Adrenal gland (tissue), 12 donors: Measurements from ENCODE around the gene ATF7. TPM values are rescaled to one million over a fixed set of nuclear protein-coding genes. Genes with fewer than 3 reads are reported as not detected.
A peak's percentile ranks its signal among the peaks of the same experiment; 100 is the strongest.

ENCODE experiments used
- DNase-seq, 7 donors: peaks; one replicate each; pipeline ENCODE4 v3.0.0-alpha.2; 2019 to 2020
- H3K27ac ChIP-seq, 5 donors: fragments of 200-600 bp; sonication (generic) in 4 of 5; 1 replicate in 3 of 5; 2 replicates in 2 of 5; pipeline versions ENCODE4 v1.5.1 to v1.8.0; 2016 to 2020; ENCODE audit warnings: mild to moderate bottlenecking in 1 of 5
- H3K27me3 ChIP-seq: fragments of 200-600 bp; 2 replicates; pipeline ENCODE4 v1.8.0; 2021
- H3K36me3 ChIP-seq, 2 donors: fragments of 200-600 bp; replicated peaks in 1 of 2; 1 replicate in 1 of 2; 2 replicates in 1 of 2; pipeline versions ENCODE4 v1.5.1 to v1.8.0; 2018 to 2022
- H3K4me1 ChIP-seq, 2 donors: fragments of 200-600 bp; replicated peaks in 1 of 2; 1 replicate in 1 of 2; 2 replicates in 1 of 2; pipeline versions ENCODE4 v1.5.1 to v1.8.0; 2018 to 2021
- H3K4me3 ChIP-seq, 4 donors: fragments of 200-600 bp; sonication (generic) in 3 of 4; one replicate each; pipeline ENCODE4 v1.5.1; 2016 to 2018
- H3K9me3 ChIP-seq, 3 donors: fragments of 200-600 bp; sonication (generic) in 1 of 3; replicated peaks in 1 of 3; 1 replicate in 2 of 3; 2 replicates in 1 of 3; pipeline versions ENCODE4 v1.5.1 to v1.8.0; 2016 to 2021
- CTCF ChIP-seq, 6 experiments: fragments of 450-650 bp in 4 of 6; fragments of 200-600 bp in 2 of 6; sonication (generic) in 1 of 6; IDR thresholded peaks; 1 replicate in 5 of 6; 2 replicates in 1 of 6; pipeline versions ENCODE4 v1.5.1 to v1.8.0; 2016 to 2021; ENCODE audit warnings: antibody characterized with exemption in 6 of 6, mild to moderate bottlenecking in 2 of 6, moderate library complexity in 1 of 6
- POLR2A ChIP-seq, 2 donors: fragments of 450-650 bp; IDR thresholded peaks; one replicate each; pipeline ENCODE4 v1.6.1; 2017; ENCODE audit warnings: antibody characterized with exemption in 2 of 2, mild to moderate bottlenecking in 2 of 2, moderate library complexity in 1 of 2
- WGBS, 4 donors: extraction: QIAGEN DNeasy Blood & Tissue Kit in 2 of 4; methylation state at CpG; one replicate each; pipeline versions ENCODE4 v1.1.5 to v1.1.7; 2013 to 2017; 5-methylcytosine and 5-hydroxymethylcytosine counted together
- intact Hi-C, 2 donors: fragments of 100-400 bp; cut with DNase I; formaldehyde crosslinking; loops; one replicate each; pipeline versions ENCODE4 v1.14.1 to v1.15.0; 2022 to 2023
- polyA plus RNA-seq, 3 donors: library from polyadenylated mRNA; stranded (reverse); fragments of 200-250 nt in 2 of 3; fragments of 350-450 nt in 1 of 3; fragmentation: Illumina TruSeq in 1 of 3; extraction: RNeasy Lipid Tissue Mini Kit (QIAGEN cat#74804) in 1 of 3; gene quantifications; one replicate each; pipeline ENCODE4 v1.2.3, GENCODE V29; 2013 to 2014
- total RNA-seq, 9 donors: library from RNA; depleted of rRNA in 4 of 9; stranded (reverse); fragments of >200 nt in 4 of 9; fragments of 120-200 nt in 1 of 9; fragmentation: NEBNext Ultra II Directional in 1 of 9; extraction: Animal tissue kit (Norgen Biotek cat#: 25700) in 1 of 9; gene quantifications; one replicate each; pipeline versions ENCODE4 v1.1.0 to v1.2.4, GENCODE V29; 2013 to 2023
- donor health status: healthy with polysubstance abuse.
- donor health status: Bipolar disorder and iron deficiency.
- donor health status: DM: yes; HTN: yes; CAD: no.
- donor health status: DM: no; HTN: no; CAD: no.
- donor health status: DM: no; HTN: no; CAD: no.
- donor health status: DM: yes; HTN: yes; CAD: no.

Gene ATF7
- total and polyA plus RNA-seq, 12 donors: 12.1 to 41.7 (median 27.5) TPM

- Histone ChIP-seq H3K4me1 (peaks cover 23 to 50% of the 10 kb centered on the region in 2 donors), H3K27ac (peak overlapping the region in 2 of 5 donors; percentile 11 to 28), H3K4me3 (no peak overlapping the region), H3K9me3 (no peaks in the 10 kb centered on the region), H3K36me3 (peaks cover 0 to 100% of the 10 kb centered on the region in 2 donors), H3K27me3 (no peaks in the 10 kb centered on the region)
- TF ChIP-seq CTCF (IDR thresholded peaks at IDR 0.05) (no peak), POLR2A (IDR thresholded peaks at IDR 0.05) (no peak)
- 80 to 85% (median 81%) methylated on average over 11 of the region's 11 CpGs for WGBS, 4 donors
- intact Hi-C loops: no loop called here
- peak in 1 of 7 donors; percentile 24 for DNase-seq
Observed at GRCh38 chr12:53464685-53465418, 161.3 kb downstream of the ATF7 start.

GRCh38 chr12:53463802-53464560 lies 162.2 kb downstream of the ATF7 start:
- no peak for TF ChIP-seq POLR2A (IDR thresholded peaks at IDR 0.05)
- TF ChIP-seq CTCF (IDR thresholded peaks at IDR 0.05): no peak
- no peak overlapping the region for H3K4me3 ChIP-seq
- H3K27ac ChIP-seq: peak overlapping the region in 1 of 5 donors; percentile 54
- peaks cover 0 to 100% of the 10 kb centered on the region in 2 donors for H3K36me3 ChIP-seq
- no peaks in the 10 kb centered on the region for H3K9me3 ChIP-seq
- whole genome bisulfite sequencing, 4 donors: 28 to 39% (median 34%) methylated on average over 5 of the region's 5 CpGs
- no peaks in the 10 kb centered on the region for H3K27me3 ChIP-seq
- intact Hi-C loops: no loop called here
- peaks cover 23 to 50% of the 10 kb centered on the region in 2 donors for H3K4me1 ChIP-seq
- no peak for DNase-seq

GRCh38 chr12:53462935-53463334 lies 163.2 kb downstream of the ATF7 start:
- peak overlapping the region in 1 of 5 donors; percentile 59 for H3K27ac ChIP-seq
- peaks cover 0 to 100% of the 10 kb centered on the region in 2 donors for H3K36me3 ChIP-seq
- H3K4me1 ChIP-seq: peaks cover 23 to 50% of the 10 kb centered on the region in 2 donors
- H3K9me3 ChIP-seq: no peaks in the 10 kb centered on the region
- DNase-seq: no peak
- TF ChIP-seq CTCF (IDR thresholded peaks at IDR 0.05): no peak
- TF ChIP-seq POLR2A (IDR thresholded peaks at IDR 0.05): no peak
- intact Hi-C loops: no loop called here
- H3K27me3 ChIP-seq: no peaks in the 10 kb centered on the region
- WGBS, 4 donors: 46 to 58% (median 54%) methylated on average over 3 of the region's 3 CpGs
- no peak overlapping the region for H3K4me3 ChIP-seq

- TF ChIP-seq POLR2A (IDR thresholded peaks at IDR 0.05): no peak
- TF ChIP-seq CTCF (IDR thresholded peaks at IDR 0.05): no peak
- DNase-seq: peak in 1 of 7 donors; percentile 24
- 53 to 65% (median 64%) methylated on average over 8 of the region's 8 CpGs for WGBS, 4 donors
- Histone ChIP-seq H3K27me3 (no peaks in the 10 kb centered on the region), H3K4me1 (peaks cover 23 to 50% of the 10 kb centered on the region in 2 donors), H3K9me3 (no peaks in the 10 kb centered on the region), H3K27ac (peak overlapping the region in 3 of 5 donors; percentile 16 to 36 (median 27)), H3K4me3 (no peak overlapping the region), H3K36me3 (peaks cover 0 to 100% of the 10 kb centered on the region in 2 donors)
- intact Hi-C loops: no loop called here
Observed at GRCh38 chr12:53461591-53461990, 164.6 kb downstream of the ATF7 start.
